Stimulated activated CD4-positive, alpha-beta T cell treated with anti-CD3 and anti-CD28 coated beads, Interleukin-12 subunit alpha, Interleukin-12 subunit beta, amount 100 ng/mL, for 24 hours (primary cell): Measurements from ENCODE around the gene OR4S2.

ENCODE experiments used
- DNase-seq, 2 experiments: peaks; one replicate each; pipeline ENCODE4 v3.0.0-alpha.2; 2020; ENCODE audit warnings: low read depth in 2 of 2

OR4S2 gene

GRCh38 chr11:55648027-55648426 lies at the start of gene OR4S2:
Gene OR4S2, plus strand, starts transcription at chr11:55648327. Its CDS starts 2,577 bp downstream, at chr11:55650904.
- no peak for DNase-seq

- no peak for DNase-seq
Observed at GRCh38 chr11:55607545-55607944, 40.6 kb upstream of the OR4S2 start, which contains the start of gene OR4C11. Gene OR4C11, minus strand, starts transcription at chr11:55607645. Its CDS starts 3,272 bp downstream, at chr11:55604373.

GRCh38 chr11:55624531-55624930 lies 23.6 kb upstream of the OR4S2 start:
- DNase-seq, result no peak

GRCh38 chr11:55634813-55635212 lies 13.3 kb upstream of the OR4S2 start, which contains the start of gene OR4P4:
Gene OR4P4, plus strand, starts transcription at chr11:55635113.
- DNase-seq, result no peak

GRCh38 chr11:55652560-55652959 lies 4.4 kb downstream of the OR4S2 start:
- DNase-seq, result no peak

- DNase-seq, result no peak
Observed at GRCh38 chr11:55655096-55655495, 7.0 kb downstream of the OR4S2 start.

- no peak for DNase-seq
Observed at GRCh38 chr11:55658031-55658573, 10.0 kb downstream of the OR4S2 start.

GRCh38 chr11:55658608-55659007 lies 10.5 kb downstream of the OR4S2 start:
- DNase-seq, result no peak

GRCh38 chr11:55661901-55662300 lies 13.8 kb downstream of the OR4S2 start, which contains the start of gene OR4C6:
Gene OR4C6, plus strand, starts transcription at chr11:55662201. Its CDS starts 2,966 bp downstream, at chr11:55665167.
- no peak for DNase-seq

- DNase-seq, result no peak
Observed at GRCh38 chr11:55669376-55669775, 21.2 kb downstream of the OR4S2 start.

- no peak for DNase-seq
Observed at GRCh38 chr11:55673860-55674259, 25.7 kb downstream of the OR4S2 start.

- no peak for DNase-seq
Observed at GRCh38 chr11:55697817-55698216, 49.7 kb downstream of the OR4S2 start.

GRCh38 chr11:55701429-55701828 lies 53.3 kb downstream of the OR4S2 start:
- no peak for DNase-seq
